Body of pancreas (tissue), 4 donors: ENCODE measurements around the gene TTLL5. TPM values are rescaled to one million over a fixed set of nuclear protein-coding genes. Genes with fewer than 3 reads are reported as not detected.

Experiments used
- ATAC-seq: fragments of 150-250 bp; one replicate; pipeline ENCODE4 v1.9.1; 2016
- DNase-seq, 4 donors: peaks; one replicate each; pipeline ENCODE4 v3.0.0-alpha.2; 2019
- H3K27ac ChIP-seq, 4 donors: fragments of 200-600 bp; sonication (generic); 1 replicate in 3 of 4; 2 replicates in 1 of 4; pipeline versions ENCODE4 v1.5.1 to v1.6.1; 2016 to 2019; ENCODE audit warnings: mild to moderate bottlenecking in 1 of 4, mixed read lengths in 1 of 4, moderate library complexity in 1 of 4
- H3K27me3 ChIP-seq, 2 donors: fragments of 200-600 bp; sonication (generic); one replicate each; pipeline ENCODE4 v1.6.0; 2016; ENCODE audit warnings: mild to moderate bottlenecking in 1 of 2
- H3K36me3 ChIP-seq, 2 donors: fragments of 200-600 bp; sonication (generic); replicated peaks in 1 of 2; 2 replicates each; pipeline ENCODE4 v1.5.1; 2016; ENCODE audit warnings: low read depth in 2 of 2; ENCODE audit not compliant: insufficient read depth in 1 of 2
- H3K4me1 ChIP-seq: fragments of 200-600 bp; sonication (generic); one replicate; pipeline ENCODE4 v1.6.0; 2016
- H3K4me3 ChIP-seq, 2 donors: fragments of 200-600 bp; sonication (generic); 1 replicate in 1 of 2; 2 replicates in 1 of 2; pipeline ENCODE4 v1.5.1; 2016 to 2019
- H3K9me3 ChIP-seq, 3 donors: fragments of 200-600 bp; sonication (generic); 1 replicate in 2 of 3; 2 replicates in 1 of 3; pipeline ENCODE4 v1.5.1; 2016
- CTCF ChIP-seq, 7 experiments: fragments of 450-650 bp in 4 of 7; fragments of 200-600 bp in 3 of 7; sonication (generic) in 3 of 7; IDR thresholded peaks; one replicate each; pipeline ENCODE4 v1.5.1; 2016 to 2019; ENCODE audit warnings: antibody characterized with exemption in 7 of 7
- POLR2A ChIP-seq, 3 donors: fragments of 450-650 bp; IDR thresholded peaks; one replicate each; pipeline ENCODE4 v1.6.1; 2016; ENCODE audit warnings: antibody characterized with exemption in 3 of 3, mild to moderate bottlenecking in 2 of 3
- WGBS, 2 donors: methylation state at CpG; one replicate each; pipeline ENCODE4 v1.1.5; 2017; 5-methylcytosine and 5-hydroxymethylcytosine counted together
- intact Hi-C: fragments of 100-400 bp; cut with DNase I; formaldehyde crosslinking; loops from one replicate; pipeline ENCODE4 v1.15.1; 2023
- total RNA-seq, 2 donors: library from RNA; depleted of rRNA; stranded (reverse); fragments of >200 nt; gene quantifications; one replicate each; pipeline ENCODE4 v1.1.0, GENCODE V29; 2016

Gene TTLL5
- total RNA-seq, 2 donors from 2014 or later: 21.0 to 21.8 TPM

- intact Hi-C loops: no loop called here
- no peaks in the 10 kb centered on the region for H3K27me3 ChIP-seq
- H3K27ac ChIP-seq: peak overlapping the region in 2 of 4 donors; percentile 55 to 69
- TF ChIP-seq CTCF (IDR thresholded peaks at IDR 0.05): no peak
- TF ChIP-seq POLR2A (IDR thresholded peaks at IDR 0.05): no peak
- 80 to 90% methylated on average over 2 of the region's 2 CpGs for WGBS, 2 donors
- H3K9me3 ChIP-seq: no peaks in the 10 kb centered on the region
- ATAC-seq (no peak), DNase-seq (no peak)
- no peak overlapping the region for H3K4me3 ChIP-seq
- no peaks in the 10 kb centered on the region for H3K36me3 ChIP-seq
- peaks cover 60% of the 10 kb centered on the region for H3K4me1 ChIP-seq
Observed at GRCh38 chr14:75720116-75720515, 59.1 kb downstream of the TTLL5 start.

- WGBS, 2 donors: 7 to 13% methylated on average over 4 of the region's 4 CpGs
- H3K36me3 ChIP-seq: no peaks in the 10 kb centered on the region
- DNase-seq: peak; percentile 74 to 84 (median 82)
- intact Hi-C loops: no loop called here
- H3K27ac ChIP-seq: peak overlapping the region in 3 of 4 donors; percentile 53 to 69 (median 55)
- ATAC-seq: peak; percentile 48
- TF ChIP-seq CTCF (IDR thresholded peaks at IDR 0.05) (no peak), POLR2A (IDR thresholded peaks at IDR 0.05) (no peak)
- no peaks in the 10 kb centered on the region for H3K9me3 ChIP-seq
- H3K4me3 ChIP-seq: no peak overlapping the region
- H3K27me3 ChIP-seq: no peaks in the 10 kb centered on the region
- peaks cover 53% of the 10 kb centered on the region for H3K4me1 ChIP-seq
Observed at GRCh38 chr14:75720842-75721498, 59.9 kb downstream of the TTLL5 start.

- Histone ChIP-seq H3K9me3 (no peaks in the 10 kb centered on the region), H3K27ac (no peak overlapping the region), H3K27me3 (no peaks in the 10 kb centered on the region), H3K4me3 (no peak overlapping the region), H3K4me1 (peaks cover 27% of the 10 kb centered on the region), H3K36me3 (no peaks in the 10 kb centered on the region)
- intact Hi-C loops: no loop called here
- DNase-seq (no peak), ATAC-seq (no peak)
- TF ChIP-seq POLR2A (IDR thresholded peaks at IDR 0.05) (no peak), CTCF (IDR thresholded peaks at IDR 0.05) (no peak)
- WGBS, 2 donors: 76 to 79% methylated on average over 1 of the region's 1 CpG
Observed at GRCh38 chr14:75723716-75724115, 62.7 kb downstream of the TTLL5 start.

GRCh38 chr14:75724414-75725204, 63.6 kb downstream of the TTLL5 start:
- Histone ChIP-seq H3K9me3 (no peaks in the 10 kb centered on the region), H3K36me3 (no peaks in the 10 kb centered on the region), H3K27me3 (no peaks in the 10 kb centered on the region), H3K4me1 (peaks cover 18% of the 10 kb centered on the region), H3K27ac (no peak overlapping the region), H3K4me3 (no peak overlapping the region)
- DNase-seq: no peak
- ATAC-seq: no peak
- WGBS, 2 donors: 86 to 87% methylated on average over 4 to 6 of the region's 6 CpGs
- intact Hi-C loops: no loop called here
- TF ChIP-seq POLR2A (IDR thresholded peaks at IDR 0.05) (no peak), CTCF (IDR thresholded peaks at IDR 0.05) (no peak)
